Liver (tissue), 9 donors: ENCODE data around the gene CHST3. TPM values are rescaled to one million over a fixed set of nuclear protein-coding genes. Genes with fewer than 3 reads are reported as not detected.

Experiments used
- DNase-seq: peaks from one replicate; pipeline ENCODE4 v3.0.0-alpha.2; 2017; ENCODE audit warnings: low spot score
- H3K27ac ChIP-seq, 2 donors: one replicate each; pipeline ENCODE4 v1.7.0; 2013; ENCODE audit warnings: inconsistent platforms in 2 of 2, low read length in 2 of 2, control low read depth in 1 of 2, low read depth in 1 of 2, mild to moderate bottlenecking in 1 of 2
- H3K27me3 ChIP-seq, 4 donors: one replicate each; pipeline versions ENCODE4 v1.6.1 to v1.7.0; 2013; ENCODE audit warnings: low read length in 3 of 4, inconsistent platforms in 1 of 4, mild to moderate bottlenecking in 1 of 4, moderate library complexity in 1 of 4; ENCODE audit not compliant: control insufficient read depth in 4 of 4, insufficient read depth in 4 of 4
- H3K36me3 ChIP-seq, 4 donors: one replicate each; pipeline versions ENCODE4 v1.6.1 to v1.7.0; 2013; ENCODE audit warnings: low read length in 3 of 4, mild to moderate bottlenecking in 3 of 4, low read depth in 1 of 4, moderate library complexity in 1 of 4; ENCODE audit not compliant: control insufficient read depth in 4 of 4, insufficient read depth in 3 of 4
- H3K4me1 ChIP-seq, 4 donors: one replicate each; pipeline versions ENCODE4 v1.6.1 to v1.7.0; 2013; ENCODE audit warnings: low read length in 3 of 4, mild to moderate bottlenecking in 3 of 4, moderate library complexity in 1 of 4; ENCODE audit not compliant: control insufficient read depth in 4 of 4, insufficient read depth in 4 of 4
- H3K4me3 ChIP-seq, 3 donors: one replicate each; pipeline versions ENCODE4 v1.6.1 to v1.7.0; 2013; ENCODE audit warnings: low read length in 3 of 3, control low read depth in 1 of 3, low read depth in 1 of 3, mild to moderate bottlenecking in 1 of 3
- H3K9ac ChIP-seq, 2 donors: one replicate each; pipeline ENCODE4 v1.7.0; 2013; ENCODE audit warnings: low read length in 2 of 2, mild to moderate bottlenecking in 2 of 2, moderate library complexity in 2 of 2, control low read depth in 1 of 2, low read depth in 1 of 2
- H3K9me3 ChIP-seq, 4 donors: one replicate each; pipeline versions ENCODE4 v1.6.1 to v1.7.0; 2013; ENCODE audit warnings: low read length in 3 of 4; ENCODE audit not compliant: control insufficient read depth in 4 of 4
- ATF3 ChIP-seq: IDR thresholded peaks from 2 replicates; pipeline ENCODE4 v1.6.1; 2016; ENCODE audit warnings: antibody characterized with exemption
- CTCF ChIP-seq: fragments of 150-350 bp; IDR thresholded peaks from 2 replicates; pipeline ENCODE4 v1.5.1; 2017; ENCODE audit warnings: improper control_type of control experiment, low read depth, low read length; ENCODE audit not compliant: missing input control
- EGR1 ChIP-seq, 2 donors: IDR thresholded peaks; 2 replicates each; pipeline ENCODE4 v1.6.1; 2016 to 2018; ENCODE audit warnings: antibody characterized with exemption in 2 of 2, low read depth in 2 of 2
- FOXA1 ChIP-seq: IDR thresholded peaks from 2 replicates; pipeline ENCODE4 v1.6.1; 2016; ENCODE audit warnings: antibody characterized with exemption
- FOXA2 ChIP-seq: IDR thresholded peaks from 2 replicates; pipeline ENCODE4 v1.6.1; 2016; ENCODE audit warnings: antibody characterized with exemption
- GABPA ChIP-seq, 2 donors: IDR thresholded peaks in 1 of 2; conservative IDR thresholded peaks in 1 of 2; 2 replicates each; pipeline ENCODE4 v1.6.1; 2016; ENCODE audit warnings: antibody characterized with exemption in 2 of 2, mild to moderate bottlenecking in 1 of 2, moderate library complexity in 1 of 2
- HNF4A ChIP-seq, 2 donors: conservative IDR thresholded peaks; 2 replicates each; pipeline ENCODE4 v1.6.1; 2016; ENCODE audit warnings: antibody characterized with exemption in 2 of 2, mild to moderate bottlenecking in 2 of 2
- HNF4G ChIP-seq: IDR thresholded peaks from 2 replicates; pipeline ENCODE4 v1.6.1; 2016; ENCODE audit warnings: antibody characterized with exemption
- MAX ChIP-seq: IDR thresholded peaks from 2 replicates; pipeline ENCODE4 v1.6.1; 2016; ENCODE audit warnings: antibody characterized with exemption
- NR2F2 ChIP-seq: IDR thresholded peaks from 2 replicates; pipeline ENCODE4 v1.6.1; 2016; ENCODE audit warnings: antibody characterized with exemption
- RAD21 ChIP-seq, 2 donors: IDR thresholded peaks; 2 replicates each; pipeline ENCODE4 v1.6.1; 2016; ENCODE audit warnings: antibody characterized with exemption in 2 of 2, mild to moderate bottlenecking in 2 of 2
- REST ChIP-seq: IDR thresholded peaks from 2 replicates; pipeline ENCODE4 v1.6.1; 2016; ENCODE audit warnings: antibody characterized with exemption, mild to moderate bottlenecking
- RXRA ChIP-seq, 2 donors: IDR thresholded peaks; 2 replicates each; pipeline ENCODE4 v1.6.1; 2017 to 2018; ENCODE audit warnings: antibody characterized with exemption in 2 of 2, mild to moderate bottlenecking in 1 of 2
- SP1 ChIP-seq: IDR thresholded peaks from 2 replicates; pipeline ENCODE4 v1.6.1; 2018; ENCODE audit warnings: antibody characterized with exemption, mild to moderate bottlenecking
- YY1 ChIP-seq: IDR thresholded peaks from 2 replicates; pipeline ENCODE4 v1.6.1; 2016; ENCODE audit warnings: antibody characterized with exemption, mild to moderate bottlenecking
- ZBTB33 ChIP-seq: IDR thresholded peaks from 2 replicates; pipeline ENCODE4 v1.6.1; 2016; ENCODE audit warnings: antibody characterized with exemption
- WGBS: extraction: QIAGEN DNeasy Blood & Tissue Kit; methylation state at CpG from one replicate; pipeline ENCODE4 v1.1.7; 2013; 5-methylcytosine and 5-hydroxymethylcytosine counted together
- polyA plus RNA-seq, 2 donors: library from polyadenylated mRNA; stranded (reverse) in 1 of 2; unstranded in 1 of 2; fragments of 200-250 nt in 1 of 2; fragments of >200 nt in 1 of 2; fragmentation: Nextera tagmentation in 1 of 2; extraction: Ambion mirVana in 1 of 2; gene quantifications; one replicate each; pipeline versions ENCODE4 v1.2.1 to v1.2.3, GENCODE V29; 2013 to 2015
- total RNA-seq, 2 donors: library from RNA; depleted of rRNA; stranded (reverse); fragments of >200 nt; gene quantifications; one replicate each; pipeline ENCODE4 v1.2.3, GENCODE V29; 2014
- donor health status: healthy.
- donor health status: healthy.
- donor health status: healthy.
- donor health status: healthy.
- donor health status: healthy.

CHST3 gene
- total and polyA plus RNA-seq, 4 donors: 0.29 to 4.3 (median 1.5) TPM

- no peak for DNase-seq
- 73% methylated on average over 9 of the region's 9 CpGs for WGBS
- no peak overlapping the region for H3K27ac ChIP-seq
- H3K36me3 ChIP-seq: no peaks in the 10 kb centered on the region
- peaks cover 0 to 4% (median 0%) of the 10 kb centered on the region in 4 donors for H3K4me1 ChIP-seq
- H3K9ac ChIP-seq: no peak overlapping the region
- H3K4me3 ChIP-seq: no peak overlapping the region
- H3K27me3 ChIP-seq: no peaks in the 10 kb centered on the region
- no peaks in the 10 kb centered on the region for H3K9me3 ChIP-seq
- TF ChIP-seq ATF3 (no peak), RXRA (IDR thresholded peaks at IDR 0.05) (no peak), FOXA2 (no peak), EGR1 (IDR thresholded peaks at IDR 0.05; ENCODE audit: low read depth in 2 of 2) (no peak), NR2F2 (no peak), HNF4A (conservative IDR thresholded peaks at IDR 0.05) (no peak), CTCF (no peak), REST (no peak)
Observed at GRCh38 chr10:71957546-71958275, 6.5 kb upstream of the CHST3 start.

GRCh38 chr10:71959526-71959925 lies 4.7 kb upstream of the CHST3 start:
- H3K27ac ChIP-seq: no peak overlapping the region
- no peaks in the 10 kb centered on the region for H3K9me3 ChIP-seq
- H3K36me3 ChIP-seq: no peaks in the 10 kb centered on the region
- H3K27me3 ChIP-seq: peaks cover 0 to 3% (median 0%) of the 10 kb centered on the region in 4 donors
- DNase-seq: no peak
- H3K4me3 ChIP-seq: no peak overlapping the region
- TF ChIP-seq EGR1 (IDR thresholded peaks at IDR 0.05; ENCODE audit: low read depth in 2 of 2) (no peak), SP1 (no peak), MAX (no peak), ZBTB33 (no peak), FOXA2 (no peak), GABPA (IDR thresholded peaks at IDR 0.05 in 1 of 2, conservative IDR thresholded peaks at IDR 0.05 in 1 of 2) (no peak), ATF3 (no peak), NR2F2 (no peak), FOXA1 (no peak), RAD21 (IDR thresholded peaks at IDR 0.05) (no peak), YY1 (no peak), CTCF (no peak), HNF4G (no peak), REST (no peak)
- H3K4me1 ChIP-seq: peaks cover 0 to 10% (median 4%) of the 10 kb centered on the region in 4 donors
- WGBS: 93% methylated on average over 3 of the region's 3 CpGs
- H3K9ac ChIP-seq: no peak overlapping the region
